Forelimb muscle (tissue), 1 donor: ENCODE results near the gene DIRAS1. TPM values are rescaled to one million over a fixed set of nuclear protein-coding genes. Genes with fewer than 3 reads are reported as not detected.
"Not testable (repeated sequence)": the region's sequence is repeated elsewhere in the genome, so short reads cannot be mapped to it uniquely, and the experiment has no call there.

Experiments
- DNase-seq: peaks from one replicate; pipeline ENCODE4 v3.0.0-alpha.2; 2013; ENCODE audit warnings: low read depth
- polyA plus RNA-seq: library from polyadenylated mRNA; unstranded; fragments of 120-200 nt; gene quantifications from one replicate; pipeline ENCODE4 v1.2.1, GENCODE V29; 2013; ENCODE audit not compliant: insufficient read length

DIRAS1 gene
- polyA plus RNA-seq, 1 donor: 1.4 TPM

- DNase-seq: no peak
Observed at GRCh38 chr19:2711875-2712205, 9.3 kb downstream of the DIRAS1 start.

- DNase-seq: no peak
Observed at GRCh38 chr19:2711172-2711874, 9.8 kb downstream of the DIRAS1 start.

GRCh38 chr19:2706251-2706650 is 14.9 kb downstream of the DIRAS1 start:
- DNase-seq: no peak

- no peak for DNase-seq
Observed at GRCh38 chr19:2703691-2704216, 17.4 kb downstream of the DIRAS1 start.

DNA sequence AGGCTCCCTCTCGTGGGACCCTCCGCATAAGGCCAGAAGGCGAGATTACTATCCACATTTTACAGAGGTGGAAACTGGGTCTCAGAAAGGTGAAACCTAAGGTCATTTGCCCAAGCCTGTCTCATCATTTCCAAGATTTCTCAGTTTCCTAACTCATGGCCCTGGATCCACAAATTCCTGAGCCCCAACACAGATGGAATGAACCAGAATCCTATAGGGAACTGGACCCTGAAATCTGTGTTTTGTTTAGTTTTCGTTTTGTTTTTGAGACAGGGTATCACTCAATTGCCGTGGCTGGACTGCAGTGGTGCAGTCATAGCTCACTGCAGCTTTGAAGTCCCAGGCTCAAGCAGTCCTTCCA is 18.1 kb downstream of the DIRAS1 start:
- no peak for DNase-seq

DNA sequence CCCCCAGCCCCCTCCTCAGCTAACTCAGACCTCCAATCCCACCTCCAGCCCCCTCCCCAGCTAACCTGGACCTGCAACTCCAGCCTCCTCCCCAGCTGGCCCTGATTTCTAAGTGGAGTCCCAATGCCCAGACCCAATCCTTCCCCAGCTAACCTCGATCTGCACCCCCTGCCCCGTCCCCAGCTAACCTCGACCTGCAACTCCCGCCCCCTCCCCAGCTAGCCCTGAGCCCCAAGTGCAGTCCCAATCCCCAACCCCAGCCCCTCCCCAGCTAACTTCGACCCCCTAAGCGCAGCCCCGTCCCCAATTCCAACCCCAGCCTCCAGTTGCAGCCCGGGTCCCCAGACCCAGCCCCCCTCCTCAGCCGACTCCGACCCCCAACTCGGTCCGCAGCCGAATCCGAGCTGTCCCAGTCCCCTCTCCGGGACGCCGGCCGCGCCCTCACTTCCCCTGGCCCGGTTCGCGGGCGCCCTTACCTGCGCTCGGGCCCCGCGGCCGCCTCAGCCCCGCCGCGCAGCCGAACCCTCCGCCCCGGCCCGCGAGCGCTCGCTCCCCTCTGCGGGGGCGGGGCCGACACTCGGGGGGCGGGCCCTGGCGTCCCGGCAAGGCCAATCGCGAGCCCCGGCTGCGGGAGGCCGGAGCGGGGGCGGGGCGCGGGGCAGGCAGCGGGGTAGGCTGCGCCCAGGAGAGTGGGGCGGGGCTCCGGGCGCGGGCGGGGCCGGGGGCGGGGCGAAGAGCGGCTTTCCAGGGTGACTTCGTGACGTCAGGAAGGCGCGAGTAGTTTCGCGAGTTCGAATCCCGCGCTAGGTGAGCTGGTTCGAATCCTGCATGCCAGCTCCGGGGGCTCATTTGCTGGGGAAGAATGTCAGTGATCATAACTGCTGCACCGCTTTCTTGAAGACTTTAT is 18.7 kb downstream of the DIRAS1 start, which contains the start of gene GNG7:
TSS of gene GNG7 (minus strand) at position 525 of the 907 bp plus-strand sequence. CDS start 182,006 bp downstream, outside the sequence.
- DNase-seq: no peak

DNA sequence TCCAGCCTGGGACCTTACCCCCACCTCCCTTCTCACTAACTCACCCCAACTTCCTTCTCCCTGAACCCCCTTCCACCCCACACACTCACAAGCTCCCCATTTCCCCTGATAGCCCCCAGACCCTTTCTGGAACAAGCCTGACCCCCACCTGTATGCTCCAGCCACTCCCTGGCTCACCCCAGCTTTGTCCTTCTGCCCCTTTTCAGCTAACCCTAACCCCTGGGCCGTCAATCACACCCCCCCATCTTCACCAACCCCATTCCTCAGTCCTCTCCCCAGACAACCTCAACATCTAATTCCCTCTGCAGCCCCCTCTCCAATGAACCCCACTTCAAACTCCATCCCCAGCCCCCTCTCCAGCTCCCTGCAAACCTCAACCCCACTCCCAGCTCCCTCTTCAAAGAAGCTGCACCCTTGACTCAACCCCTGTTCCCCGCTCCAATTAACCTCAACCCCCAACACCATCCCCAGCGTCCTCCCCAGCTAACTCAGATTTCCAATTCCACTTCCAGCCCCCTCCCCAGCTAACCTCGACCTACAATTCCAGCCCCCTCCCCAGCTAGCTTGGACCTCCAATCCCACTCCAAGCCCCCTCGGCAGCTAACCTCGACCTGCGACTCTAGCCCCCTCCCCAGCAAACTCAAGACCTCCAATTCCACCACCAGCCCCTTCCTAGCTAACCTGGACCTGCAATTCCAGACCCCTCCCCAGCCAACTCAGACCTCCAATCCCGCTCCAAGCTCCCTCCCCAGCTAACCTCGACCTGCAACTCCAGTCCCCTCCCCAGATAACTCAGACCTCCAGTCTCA is 19.6 kb downstream of the DIRAS1 start:
- DNase-seq: no peak

DNA sequence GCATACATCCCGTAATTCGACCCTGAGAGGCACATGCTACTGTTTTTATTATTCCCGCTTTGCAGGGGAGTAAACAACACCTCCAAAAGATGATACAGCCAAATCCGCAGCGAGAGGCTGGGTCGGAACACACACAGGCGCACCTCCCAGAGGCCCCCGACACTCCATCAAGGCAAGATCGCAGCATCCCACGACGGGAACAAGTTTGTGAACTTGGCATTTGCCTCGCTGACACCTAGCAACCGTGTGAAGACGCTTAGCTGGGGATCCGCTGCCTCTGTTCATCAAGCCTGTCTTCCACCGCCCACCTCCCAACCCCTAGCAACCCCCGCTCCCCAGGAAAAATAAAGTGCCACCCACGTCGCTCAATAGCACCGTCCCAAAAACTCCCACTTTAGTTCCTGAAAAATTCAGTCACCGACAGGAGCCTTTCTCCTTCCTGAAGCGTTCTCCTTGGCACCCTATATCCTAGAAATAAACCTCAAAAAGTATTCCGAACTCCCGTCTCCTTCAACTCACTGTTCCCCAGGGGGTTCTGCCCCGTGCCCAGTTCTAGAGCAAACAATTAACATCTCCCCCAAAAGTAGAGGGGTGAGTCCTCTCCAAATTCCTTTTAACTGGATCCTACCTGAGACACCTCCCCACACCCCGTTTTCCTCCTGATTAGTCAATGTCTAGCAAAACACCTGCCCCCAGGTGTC is 20.4 kb downstream of the DIRAS1 start:
- no peak for DNase-seq

- no peak for DNase-seq
Observed at GRCh38 chr19:2699413-2700140, 21.6 kb downstream of the DIRAS1 start.

DNA sequence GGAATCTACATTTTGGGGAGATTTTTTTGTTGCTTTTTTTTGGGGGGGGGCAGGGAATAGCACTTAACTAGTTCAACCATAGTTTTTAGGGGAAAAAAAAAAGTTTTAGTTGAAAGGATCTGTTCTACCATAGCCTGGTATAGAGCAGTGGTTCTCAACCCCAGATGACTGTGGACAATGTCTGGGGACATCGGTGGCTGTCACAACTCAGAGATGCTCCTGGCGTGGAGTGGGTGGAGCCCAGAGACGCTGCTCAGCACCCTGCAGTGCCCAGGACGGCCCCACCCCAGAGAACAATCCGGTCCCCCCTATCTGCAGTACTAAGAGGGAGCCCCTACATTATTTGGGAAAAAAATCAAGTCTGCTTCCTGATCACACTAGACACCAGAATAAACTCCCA is 27.0 kb downstream of the DIRAS1 start:
- no peak for DNase-seq

- DNase-seq: no peak
Observed at GRCh38 chr19:2693492-2694160, 27.5 kb downstream of the DIRAS1 start.

DNA sequence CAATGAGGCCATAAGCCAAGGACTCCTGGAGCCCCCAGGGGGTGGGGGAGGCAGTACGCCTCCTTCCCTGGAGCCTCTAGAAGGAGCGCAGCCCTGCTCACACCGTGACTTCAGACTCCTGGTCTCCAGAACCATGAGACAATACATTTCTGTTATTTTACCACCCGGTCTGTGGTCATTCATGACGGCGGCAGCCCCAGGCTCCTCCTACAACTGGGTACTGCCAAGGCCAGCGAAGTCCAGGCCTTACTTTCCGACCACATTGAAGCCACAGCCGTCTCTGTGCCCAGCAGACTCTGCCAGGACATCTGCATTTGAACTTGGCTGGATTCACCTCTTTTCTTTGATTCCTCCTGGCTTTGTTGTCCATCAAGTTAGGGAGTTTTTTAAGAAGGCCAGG is 29.2 kb downstream of the DIRAS1 start:
- no peak for DNase-seq

DNA sequence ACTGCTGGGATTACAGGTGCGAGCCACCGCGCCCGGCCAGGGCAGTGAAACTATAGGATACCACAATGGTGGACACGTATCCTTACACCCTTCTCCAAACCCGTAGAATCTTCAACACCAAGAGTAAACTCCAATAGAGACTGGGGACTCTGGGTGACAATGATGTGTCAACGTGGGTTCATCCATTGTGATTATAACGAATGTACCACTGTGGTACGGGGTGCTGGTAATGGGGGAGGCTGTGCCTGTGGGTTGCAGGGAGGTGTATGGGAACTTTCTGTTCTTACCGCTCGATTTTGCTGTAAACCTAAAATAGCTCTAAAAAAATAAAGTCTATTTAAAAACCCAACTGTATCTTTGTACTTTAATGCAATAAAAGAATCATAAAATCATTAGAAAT is 30.3 kb downstream of the DIRAS1 start:
- no peak for DNase-seq

DNA sequence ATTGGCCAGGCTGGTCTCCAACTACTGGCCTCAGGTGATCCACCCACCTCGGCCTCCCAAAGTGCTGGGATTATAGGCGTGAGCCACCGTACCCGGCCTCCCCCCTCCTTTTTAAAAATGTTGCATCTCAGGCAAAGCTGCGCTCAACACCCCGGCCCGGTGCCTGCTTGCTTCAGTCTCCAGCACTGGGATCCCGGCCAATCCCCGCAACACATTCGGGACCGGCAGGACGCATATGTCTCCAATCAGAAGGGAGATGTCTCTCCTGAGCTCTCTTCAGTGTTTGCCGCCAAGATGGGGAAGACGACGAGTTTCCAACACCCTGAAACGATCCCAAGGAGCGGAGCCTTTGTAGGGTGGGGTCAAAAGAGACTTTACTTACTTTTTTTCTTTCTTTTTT is 34.8 kb downstream of the DIRAS1 start:
- DNase-seq: no peak

DNA sequence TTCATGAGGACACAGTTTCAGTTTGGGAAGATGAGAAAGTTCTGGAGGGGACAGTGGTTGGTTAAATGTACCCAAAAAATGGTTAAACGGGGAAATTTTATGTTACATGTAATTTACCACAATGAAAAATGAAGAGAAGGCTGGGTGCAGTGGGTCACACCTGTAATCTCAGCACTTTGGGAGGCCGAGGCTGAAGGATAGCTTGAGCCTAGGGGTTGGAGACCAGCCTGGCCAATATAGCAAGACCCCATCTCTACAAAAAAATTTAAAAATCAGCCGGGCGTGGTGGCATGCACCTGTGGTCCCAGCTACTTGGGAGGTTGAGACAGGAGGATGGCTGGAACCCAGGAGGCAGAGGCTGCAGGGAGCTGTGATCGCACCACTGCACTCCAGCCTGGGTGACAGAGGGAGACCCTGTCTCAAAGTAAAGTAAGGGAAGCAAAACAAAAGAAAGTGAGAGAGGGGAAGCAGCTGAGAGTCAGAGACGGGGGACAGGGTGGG is 35.9 kb downstream of the DIRAS1 start:
- DNase-seq: no peak

GRCh38 chr19:2683430-2684003 is 37.7 kb downstream of the DIRAS1 start:
- no peak for DNase-seq

- no peak for DNase-seq
Observed at GRCh38 chr19:2680808-2681207, 40.4 kb downstream of the DIRAS1 start.

DNA sequence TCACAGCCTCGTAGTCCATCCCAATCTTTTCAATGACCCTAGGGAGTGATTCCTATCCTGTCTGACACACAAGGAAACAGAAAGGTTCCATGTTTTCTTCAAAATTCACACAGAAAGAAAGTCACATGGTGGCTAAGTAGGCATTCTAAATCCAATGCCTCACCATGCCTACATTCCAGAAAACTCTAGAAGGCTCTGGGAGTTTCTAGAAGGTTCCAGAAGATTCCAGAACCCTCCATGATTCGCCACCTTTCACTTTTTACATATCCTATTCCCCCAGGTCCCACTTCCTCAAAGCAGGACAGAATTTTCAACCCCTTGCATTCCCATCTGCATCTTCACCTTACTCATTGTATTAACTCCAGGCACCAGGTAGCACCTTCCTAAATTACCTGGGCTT is 41.7 kb downstream of the DIRAS1 start:
- no peak for DNase-seq

- not testable (repeated sequence) for DNase-seq
Observed at GRCh38 chr19:2678948-2679347, 42.2 kb downstream of the DIRAS1 start.
